ENCODE results near the gene FGF21. TPM values are rescaled to one million over a fixed set of nuclear protein-coding genes. Genes with fewer than 3 reads are reported as not detected.

FGF21 gene
- total RNA-seq, 1 donor from 2014 or later: under 0.01 TPM

DNA sequence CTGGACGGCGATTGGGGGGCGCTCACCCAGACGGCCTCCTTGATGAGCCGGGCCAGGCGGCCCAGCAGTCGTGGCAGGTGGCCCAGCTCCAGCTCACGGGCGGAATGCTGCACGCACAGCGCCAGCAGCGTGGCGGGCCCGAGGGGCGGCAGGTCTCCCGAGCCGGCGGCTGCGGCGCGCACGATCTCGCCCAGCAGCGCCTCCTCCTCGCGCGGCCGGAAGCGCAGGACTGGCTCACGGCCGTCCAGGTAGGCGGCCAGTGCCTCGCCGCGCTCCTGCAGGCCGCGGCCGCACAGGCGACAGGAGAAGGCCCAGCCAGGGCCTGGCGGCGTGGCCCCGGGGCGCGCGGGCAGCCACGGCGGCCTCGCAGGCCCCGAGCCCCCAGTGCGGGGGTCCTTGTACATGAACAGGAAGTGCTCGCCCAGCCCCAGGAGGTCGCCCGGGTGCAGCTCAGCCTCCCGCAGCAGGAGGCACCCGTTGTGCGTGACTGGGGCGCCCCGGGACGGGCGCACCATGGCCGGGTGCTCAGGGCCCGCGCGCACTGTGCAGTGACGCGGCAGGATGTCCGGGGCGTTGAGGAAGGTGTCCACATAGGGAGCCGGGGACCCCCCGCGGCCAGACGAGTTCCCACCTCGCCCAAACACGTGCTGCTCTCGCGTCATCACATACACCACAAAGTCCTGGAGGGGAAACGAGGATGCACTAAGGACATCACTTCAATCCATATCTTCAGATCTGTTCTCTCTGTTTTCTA is 26.2 kb upstream of the FGF21 start:
- DNase-seq (ENCODE audit: low read depth in 2 of 2): no peak

DNA sequence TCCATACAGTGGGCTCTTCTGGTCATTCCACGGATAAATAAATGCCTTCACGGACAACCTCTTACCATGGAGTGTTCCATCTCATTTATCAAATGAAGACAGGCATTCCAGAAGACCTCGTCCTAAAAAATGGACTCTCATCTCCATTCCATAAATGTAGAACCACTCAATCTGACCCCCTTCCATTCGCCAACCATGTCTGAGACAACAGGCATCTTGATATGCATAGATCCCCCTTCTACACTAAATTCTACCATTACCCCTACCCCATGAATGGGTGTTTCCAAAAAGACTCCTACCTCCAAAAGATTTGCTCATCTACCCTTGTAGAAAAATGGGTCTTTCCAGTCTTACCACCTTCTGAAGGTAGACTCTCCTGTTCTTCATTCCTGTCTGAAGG is 23.9 kb upstream of the FGF21 start:
- no peak for DNase-seq (ENCODE audit: low read depth in 2 of 2)

DNA sequence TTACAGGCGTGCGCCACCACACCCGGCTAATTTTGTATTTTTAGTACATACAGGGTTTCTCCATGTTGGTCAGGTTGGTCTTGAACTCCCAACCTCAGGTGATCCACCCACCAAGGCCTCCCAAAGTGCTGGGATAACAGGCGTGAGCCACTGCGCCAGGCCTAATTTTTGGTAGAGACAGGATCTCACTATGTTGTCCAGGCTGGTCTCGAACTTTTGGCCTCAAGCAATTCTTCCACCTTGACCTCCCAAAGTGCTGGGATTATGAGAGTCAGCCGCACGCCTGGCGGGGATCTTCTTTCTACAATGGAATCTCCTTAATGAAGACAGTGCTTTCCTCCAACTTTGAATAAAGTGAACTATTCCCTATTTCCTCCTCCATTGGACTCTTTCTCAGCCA is 20.7 kb upstream of the FGF21 start:
- DNase-seq (ENCODE audit: low read depth in 2 of 2): no peak

DNA sequence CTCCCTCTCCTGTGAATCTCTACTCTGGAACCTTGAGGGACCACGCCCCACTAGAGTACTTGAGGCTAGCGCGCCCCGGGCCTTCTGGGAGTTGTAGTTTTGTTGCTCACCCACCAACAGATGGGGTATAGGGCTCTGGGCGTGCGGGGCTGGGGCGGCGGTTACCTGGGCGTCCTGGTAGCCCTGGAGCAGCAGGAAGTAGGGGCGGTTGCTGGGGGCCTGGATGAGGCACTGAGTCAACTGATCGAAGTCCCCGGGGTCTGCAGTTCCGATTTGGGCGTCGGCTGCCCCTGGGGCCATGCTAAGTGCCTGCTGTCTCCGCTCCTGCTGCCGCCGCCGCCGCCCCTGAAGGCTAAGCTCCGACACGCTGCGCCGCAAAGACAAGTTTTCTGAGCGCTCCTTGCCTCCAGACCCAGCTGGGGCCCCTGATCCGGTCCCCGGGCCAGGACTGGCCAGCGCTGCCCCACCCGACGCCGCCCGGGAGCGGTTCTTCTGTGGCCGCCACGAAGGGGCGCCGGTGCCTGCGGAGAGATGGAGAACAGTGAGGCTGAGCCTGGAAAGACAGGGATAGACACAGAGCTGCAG is 20.2 kb upstream of the FGF21 start:
- no peak for DNase-seq (ENCODE audit: low read depth in 2 of 2)

DNA sequence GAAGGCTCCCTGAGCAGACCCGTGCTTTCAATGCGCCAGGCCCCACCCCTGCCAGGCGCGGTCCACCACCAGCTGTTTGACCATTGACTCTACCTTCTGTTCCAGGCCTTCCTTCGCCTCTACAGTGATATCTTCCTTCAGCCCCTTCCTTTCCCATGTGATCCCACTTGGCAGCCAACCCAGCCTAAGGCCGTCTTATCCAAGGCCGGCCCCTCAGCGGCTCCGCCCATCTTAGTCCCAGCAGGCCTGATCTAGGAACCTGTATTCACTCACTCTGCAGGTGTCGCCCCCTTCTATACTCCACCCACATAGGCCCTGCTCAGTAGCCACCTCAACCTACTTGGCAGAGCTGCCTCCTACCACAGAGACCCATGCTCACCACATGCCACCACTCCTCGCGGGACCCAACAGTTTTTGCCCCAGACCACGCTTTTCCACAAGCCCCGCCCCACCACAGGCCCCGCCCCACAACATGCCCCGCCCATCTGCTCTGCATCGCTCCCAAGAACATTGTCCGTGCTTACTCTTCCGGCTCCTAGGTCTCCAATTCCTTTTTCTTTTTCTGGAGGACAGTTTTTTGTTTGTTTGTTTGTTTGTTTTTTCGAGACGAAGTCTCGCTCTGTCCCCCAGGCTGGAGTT is 17.8 kb upstream of the FGF21 start:
- peak in 1 of 2 donors; percentile 61 for DNase-seq (ENCODE audit: low read depth in 2 of 2)

DNA sequence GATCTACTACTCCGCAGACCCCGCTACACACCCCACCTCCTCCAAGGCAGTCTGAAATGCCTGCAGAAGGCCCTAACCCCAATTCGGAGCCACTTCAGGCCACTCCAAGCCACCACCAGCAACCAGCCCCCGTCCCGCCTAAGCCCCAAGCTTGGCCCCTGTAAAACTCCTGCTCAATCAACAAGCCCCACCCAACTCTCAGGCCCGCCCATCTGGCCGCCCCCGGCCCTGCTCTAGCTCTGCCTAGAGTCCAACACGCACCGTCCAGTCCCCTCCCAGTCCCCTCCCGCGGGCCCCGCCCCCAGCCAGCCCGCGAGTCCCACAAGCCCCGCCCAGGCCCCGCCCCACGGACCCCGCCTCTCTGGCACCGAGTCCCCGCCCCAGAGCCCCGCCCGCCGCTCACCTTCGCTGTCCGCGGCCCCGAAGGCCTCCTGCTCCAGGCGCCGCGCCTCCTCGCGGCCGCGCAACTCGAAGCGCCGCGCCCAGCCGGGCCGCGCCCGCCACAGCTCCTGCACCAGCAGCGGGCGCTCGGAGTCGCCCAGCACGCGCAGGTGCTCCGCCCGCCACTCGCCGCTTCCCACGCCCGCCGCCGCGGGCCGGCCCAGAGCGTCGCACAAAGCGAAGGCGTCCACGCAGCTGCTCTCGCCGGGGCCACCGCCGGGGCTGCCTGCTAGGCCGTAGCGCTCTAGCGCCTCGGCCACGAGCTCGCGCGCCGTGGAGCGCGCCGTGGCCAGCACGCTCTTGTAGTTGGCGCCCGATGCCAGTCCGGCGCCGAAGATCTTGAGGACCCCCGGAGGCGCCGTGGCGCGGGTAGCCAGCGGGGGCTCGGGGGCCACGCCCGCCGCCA is 16.5 kb upstream of the FGF21 start:
- DNase-seq (ENCODE audit: low read depth in 2 of 2): peak; percentile 93 to 97

DNA sequence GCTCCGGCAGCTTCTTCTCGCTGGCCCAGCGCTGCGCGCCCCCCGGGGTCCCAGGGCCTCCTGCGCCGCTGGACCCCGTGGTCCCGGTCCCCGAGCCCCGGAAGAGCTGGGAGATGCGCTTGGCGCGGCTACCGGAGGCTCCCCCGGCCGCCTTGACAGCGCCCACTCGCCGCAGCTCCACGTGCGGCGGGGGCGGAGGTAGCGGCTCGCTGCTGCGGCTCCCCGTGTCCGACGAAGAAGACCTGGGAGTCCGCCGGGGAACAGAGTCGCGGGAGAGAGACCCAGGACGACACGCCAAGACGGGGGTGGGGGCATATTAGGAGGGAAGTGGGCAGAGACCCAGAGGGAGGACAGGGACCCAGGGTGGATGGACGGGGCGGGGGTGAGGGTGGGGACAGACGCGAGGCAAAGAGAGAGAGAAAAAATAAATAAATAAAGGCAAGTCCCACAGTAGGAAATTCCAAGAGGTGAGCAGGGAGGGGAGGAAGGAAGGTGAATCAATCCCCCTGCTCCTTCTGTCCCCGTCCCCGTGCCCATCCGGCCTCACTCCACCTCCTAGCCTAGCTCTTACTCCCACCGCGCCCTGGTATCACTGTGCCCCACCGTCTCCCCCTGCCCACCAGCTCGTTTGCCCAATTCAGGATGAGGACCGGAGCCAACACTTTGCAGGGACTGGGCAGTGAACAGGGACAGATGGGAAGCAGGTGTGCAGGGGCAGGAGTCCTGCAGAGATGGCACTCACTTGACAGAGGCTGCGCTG is 15.7 kb upstream of the FGF21 start:
- no peak for DNase-seq (ENCODE audit: low read depth in 2 of 2)

DNA sequence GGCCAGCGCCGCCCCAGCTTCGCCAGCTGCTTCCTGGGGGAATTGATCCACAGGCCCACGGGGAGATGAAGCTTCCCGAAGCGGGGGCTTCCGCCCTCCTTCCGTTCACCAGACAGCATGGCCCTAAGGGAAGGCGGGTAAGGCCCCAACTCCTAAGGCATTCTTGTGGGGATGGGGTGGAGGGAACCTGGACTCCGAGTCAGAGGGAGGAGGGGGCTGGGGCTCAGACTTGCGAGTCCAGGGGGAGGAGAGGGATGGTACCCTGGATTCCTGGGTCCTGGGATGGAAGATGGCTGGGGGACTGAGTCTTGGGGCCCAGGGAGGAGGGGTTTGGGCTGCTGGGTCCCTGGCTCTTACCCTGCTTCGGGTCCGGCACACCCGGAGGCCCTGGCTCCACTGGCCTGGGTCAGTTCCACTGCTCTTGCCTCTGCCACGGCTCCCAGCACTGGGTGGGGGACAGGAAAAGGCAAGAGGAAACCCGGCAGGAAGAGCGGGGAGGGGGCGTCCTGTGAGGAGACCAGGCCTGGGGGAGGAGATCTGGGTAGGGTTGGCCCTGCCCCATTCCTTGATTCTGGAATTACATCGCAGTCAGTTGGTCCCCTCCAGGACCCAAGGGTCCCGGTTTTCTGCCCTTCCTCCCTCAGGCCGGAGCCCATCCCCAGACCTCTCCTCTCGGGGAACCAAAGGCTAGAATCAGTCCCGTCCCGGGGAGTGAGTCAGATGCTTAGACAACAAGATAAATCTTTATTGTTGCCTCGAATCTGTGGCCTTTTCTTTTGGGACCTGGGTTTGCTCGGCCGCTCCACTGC is 15.0 kb upstream of the FGF21 start, which contains the start of gene RASIP1:
TSS of gene RASIP1 (minus strand) at position 447 of the 809 bp plus-strand sequence. CDS start at position 119, 328 bp downstream.
- DNase-seq (ENCODE audit: low read depth in 2 of 2): peak; percentile 65 to 71

DNA sequence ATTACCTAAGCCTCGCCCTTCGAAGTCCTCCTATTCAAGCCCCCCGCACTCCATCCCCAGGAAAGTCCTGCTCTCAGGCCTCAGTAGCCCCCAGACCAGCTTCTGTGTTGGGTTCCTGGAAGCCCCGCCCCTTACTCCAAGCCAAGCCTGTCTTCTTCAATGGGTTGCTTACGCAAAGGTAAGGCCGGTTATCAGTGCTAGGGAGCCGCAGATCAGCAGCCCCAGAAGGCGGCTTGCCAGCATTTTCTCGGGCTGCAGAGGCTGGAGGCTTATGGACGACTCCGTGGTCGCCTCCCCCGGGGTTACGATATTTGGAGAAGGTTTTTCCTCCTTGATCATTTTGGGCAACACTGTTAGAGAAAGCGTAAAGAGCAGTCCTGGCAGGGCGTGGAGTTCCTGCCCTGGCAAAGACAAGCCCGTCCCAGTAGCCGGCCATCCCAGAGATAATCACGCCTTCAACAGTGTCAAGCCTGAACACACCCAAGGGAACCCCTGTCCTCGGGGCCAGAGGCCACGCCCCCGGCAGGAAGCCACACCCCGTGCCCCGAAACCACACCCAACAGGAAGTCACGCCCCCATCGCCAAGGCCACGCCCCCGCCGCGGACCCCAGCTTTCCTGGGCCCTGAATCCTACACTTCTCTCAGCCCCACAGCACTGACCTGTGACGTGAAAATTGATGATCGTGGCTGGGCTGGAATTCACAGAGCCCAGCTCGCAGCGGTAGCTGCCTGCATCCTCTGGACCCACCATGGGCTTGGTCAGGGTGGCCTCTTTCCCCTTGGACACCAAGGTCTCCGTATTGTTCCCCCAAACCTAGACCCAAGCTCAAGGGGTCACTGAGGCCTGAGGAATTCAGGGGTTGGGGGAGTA is 14.0 kb upstream of the FGF21 start:
- peak; percentile 49 to 55 for DNase-seq (ENCODE audit: low read depth in 2 of 2)

DNA sequence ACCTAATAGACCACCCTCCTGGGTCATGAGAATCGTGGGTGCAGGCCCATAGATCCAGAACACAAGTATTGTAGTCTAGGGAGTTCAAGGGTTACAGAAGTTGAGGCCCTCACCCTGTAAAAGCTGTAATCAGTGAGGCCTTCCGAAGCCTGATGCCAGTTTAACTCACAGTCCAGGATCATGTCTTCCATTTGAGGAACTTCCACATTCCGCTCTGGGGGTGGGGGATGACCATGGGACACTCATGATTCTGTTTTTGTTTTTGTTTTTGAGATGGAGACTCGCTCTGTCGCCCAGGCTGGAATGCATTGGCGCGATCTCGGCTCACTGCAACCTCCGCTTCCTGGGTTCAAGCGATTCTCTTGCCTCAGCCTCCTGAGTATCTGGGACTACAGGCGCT is 13.2 kb upstream of the FGF21 start:
- no peak for DNase-seq (ENCODE audit: low read depth in 2 of 2)

DNA sequence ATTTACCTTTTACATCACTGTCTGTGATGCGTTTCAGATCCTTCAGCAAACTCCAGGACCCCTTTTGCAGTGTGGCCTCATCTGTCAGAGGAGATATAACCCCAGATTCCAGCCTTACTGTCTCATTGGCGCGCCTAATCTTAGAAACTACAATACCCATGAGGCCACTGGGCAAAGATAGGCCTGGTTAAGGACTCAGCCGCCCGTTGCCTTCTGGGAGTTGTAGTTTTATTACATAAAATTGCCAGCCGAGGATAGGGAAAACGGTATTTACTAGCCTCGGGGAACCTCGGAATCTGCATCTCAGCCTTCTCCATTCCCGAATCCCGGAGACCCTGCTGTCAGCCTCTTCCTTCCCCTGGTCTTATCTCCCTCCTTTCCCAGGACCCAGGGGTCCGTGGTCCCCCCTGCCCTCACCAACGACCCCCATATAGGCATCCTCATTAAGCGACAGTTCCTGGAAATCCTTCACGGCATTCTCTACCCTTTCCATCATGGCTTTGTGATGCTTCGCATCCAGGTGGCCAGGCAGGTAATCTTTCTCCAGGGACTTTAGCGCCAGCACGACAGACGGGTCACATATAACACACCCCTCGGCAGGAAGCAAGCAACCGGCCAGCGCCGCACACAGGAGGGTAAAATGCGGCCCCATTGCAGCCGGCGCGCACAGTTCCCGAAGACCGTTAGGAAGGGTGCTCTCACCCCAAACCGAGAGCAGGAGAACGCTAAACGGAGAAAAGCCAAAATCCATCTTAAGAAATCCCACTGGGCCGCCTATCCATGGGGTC is 9.9 kb upstream of the FGF21 start:
- DNase-seq (ENCODE audit: low read depth in 2 of 2): peak; percentile 69 to 79

DNA sequence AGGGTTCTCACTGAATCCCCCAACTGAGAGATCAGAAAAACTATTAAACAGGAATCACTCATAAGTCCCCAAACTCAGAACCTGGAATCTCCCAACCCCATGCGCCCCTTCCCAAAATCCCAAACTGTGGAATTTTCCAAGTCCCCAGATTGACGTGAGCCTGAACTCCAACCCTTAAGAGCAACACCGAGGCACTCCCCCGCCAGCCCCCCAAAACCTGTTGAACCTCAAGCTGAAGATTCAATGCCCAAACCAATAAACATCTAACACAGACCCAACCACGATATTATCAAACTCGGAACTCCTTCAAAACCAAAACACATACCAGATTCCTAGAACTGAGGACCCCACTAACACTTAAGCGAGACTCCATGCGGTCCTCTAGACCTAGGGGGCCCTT is 9.2 kb upstream of the FGF21 start:
- no peak for DNase-seq (ENCODE audit: low read depth in 2 of 2)

DNA sequence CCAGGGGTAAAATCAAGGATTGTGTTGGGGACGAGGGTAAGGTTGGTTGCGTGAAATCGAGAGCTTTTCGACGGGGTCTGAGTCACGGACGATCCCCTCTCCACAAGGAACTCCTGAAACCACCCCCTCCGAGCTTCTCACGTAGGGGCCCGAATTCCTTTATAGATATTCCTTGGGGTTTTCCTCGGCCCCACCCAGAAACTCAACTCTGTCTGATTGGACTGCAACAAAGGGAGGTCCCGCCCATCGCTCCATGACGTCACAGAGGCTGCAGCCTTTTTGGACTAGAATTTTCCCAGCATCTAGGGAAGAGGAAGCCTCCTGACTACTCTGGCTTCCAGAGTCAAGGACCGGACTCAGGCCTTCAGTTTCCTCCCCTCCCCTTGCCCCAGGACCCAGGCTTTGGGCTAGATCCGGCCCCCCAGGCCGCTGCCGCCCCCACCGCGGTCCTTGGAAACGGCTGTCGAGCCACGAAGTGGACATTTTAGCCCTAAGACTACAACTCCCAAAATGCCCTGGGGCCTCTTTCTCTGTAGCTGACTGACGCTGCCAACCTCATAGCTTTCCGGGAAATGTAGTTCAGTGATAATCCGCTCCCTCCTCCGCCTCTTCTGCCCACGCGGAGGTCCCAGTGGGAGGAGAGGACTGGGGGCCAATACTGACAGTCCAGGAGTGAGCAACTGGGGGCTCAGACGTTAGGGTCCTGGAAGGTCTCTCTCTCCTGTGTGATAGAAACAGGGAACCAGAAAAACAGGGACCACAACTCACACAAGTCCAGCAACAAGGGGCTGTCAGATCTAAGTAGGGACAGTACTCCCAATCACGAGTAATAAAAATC is 8.4 kb upstream of the FGF21 start, which contains the start of gene IZUMO1:
TSS of gene IZUMO1 (minus strand) at position 172 of the 838 bp plus-strand sequence. CDS start 1,050 bp downstream, outside the sequence.
- DNase-seq (ENCODE audit: low read depth in 2 of 2): peak; percentile 91 to 94

DNA sequence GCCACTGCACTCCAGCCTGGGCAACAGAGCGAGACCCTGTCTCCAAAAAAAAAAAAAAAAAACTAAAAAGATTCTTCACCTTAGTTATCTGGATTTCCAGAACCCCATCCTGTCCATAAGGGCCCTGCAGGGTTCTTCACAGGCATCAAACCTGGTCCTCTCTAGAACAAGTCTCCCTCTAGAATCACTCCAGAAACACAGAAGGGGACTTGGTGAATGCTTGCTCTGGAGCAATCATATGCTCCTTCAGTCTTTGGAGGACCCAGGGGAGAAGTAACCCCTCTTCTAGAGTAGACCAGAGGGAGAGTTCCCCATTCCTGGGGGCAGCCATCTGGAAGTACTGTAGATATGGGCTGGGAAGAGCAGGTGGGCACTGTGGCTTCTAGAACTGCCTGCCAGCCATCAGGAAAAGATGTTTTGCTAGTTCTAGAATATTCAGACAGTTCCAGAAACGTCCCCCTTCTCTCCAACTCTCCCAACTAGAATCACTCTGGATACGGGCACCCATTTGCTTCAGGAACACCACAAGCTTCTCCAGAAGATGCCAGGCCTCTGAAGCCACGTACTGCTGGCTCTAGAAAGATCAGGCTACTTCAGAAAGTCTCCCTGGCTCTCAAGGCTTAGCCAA is 5.6 kb upstream of the FGF21 start:
- DNase-seq (ENCODE audit: low read depth in 2 of 2): no peak

DNA sequence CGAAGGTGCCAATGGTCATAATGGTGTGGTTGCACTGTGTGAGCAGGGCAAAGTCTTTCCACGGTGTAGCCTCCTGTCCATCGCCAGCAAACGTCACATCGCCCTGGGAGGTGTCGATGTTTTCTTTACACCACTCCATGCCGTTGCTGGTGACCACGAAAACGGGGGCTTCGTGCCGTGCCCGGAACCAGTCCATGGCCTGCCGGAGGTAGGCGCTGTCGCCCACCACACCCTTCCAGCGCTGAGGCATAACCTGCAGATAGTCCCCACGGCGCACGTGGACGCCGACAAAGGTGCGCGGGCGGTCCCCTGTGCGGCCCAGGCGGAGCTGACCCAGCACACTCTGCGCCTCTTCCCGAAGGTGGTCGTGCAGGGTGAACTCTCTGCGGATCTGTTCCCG is 5.0 kb upstream of the FGF21 start:
- DNase-seq (ENCODE audit: low read depth in 2 of 2): no peak

DNA sequence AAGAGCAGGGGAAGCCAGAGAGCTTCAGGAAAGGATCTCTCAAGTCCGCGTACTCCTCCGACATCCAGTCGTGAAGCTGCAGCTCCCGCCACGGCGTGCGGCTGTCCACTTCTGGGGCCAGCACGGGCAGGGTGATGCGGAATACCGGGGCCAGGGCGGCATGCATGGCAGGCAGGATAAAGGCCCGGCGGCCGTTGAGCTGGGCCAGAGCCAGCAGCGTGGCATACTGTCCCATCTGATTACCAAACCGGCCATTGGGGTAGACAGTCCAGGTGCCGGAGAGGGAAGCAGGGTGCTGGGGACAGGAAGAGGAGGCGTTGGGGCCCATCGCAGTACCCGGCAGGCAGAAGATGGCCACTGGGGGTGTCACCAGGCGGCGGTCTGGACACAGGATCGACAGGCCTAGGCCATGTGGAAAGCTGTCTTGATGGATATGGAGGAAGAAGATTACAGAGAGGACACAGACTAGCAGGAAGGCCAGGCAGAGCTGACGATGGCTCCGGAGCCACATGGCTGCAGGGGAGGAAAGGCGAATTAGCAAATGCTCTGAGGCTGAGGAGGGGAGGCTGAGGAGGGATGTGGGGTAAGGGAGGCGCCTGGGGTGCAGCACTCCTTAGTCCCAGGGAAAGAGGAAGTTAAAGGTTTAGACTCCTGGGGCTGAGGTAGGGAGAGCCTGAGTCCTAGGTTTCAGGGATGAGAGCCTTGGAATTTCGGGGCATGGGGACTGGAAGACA is 4.4 kb upstream of the FGF21 start:
- DNase-seq (ENCODE audit: low read depth in 2 of 2): no peak
